ENCODE data around the gene EIF2B4. TPM values are rescaled to one million over a fixed set of nuclear protein-coding genes. Genes with fewer than 3 reads are reported as not detected.
A peak's percentile ranks its signal among the peaks of the same experiment; 100 is the strongest.

The EIF2B4 gene
- total and polyA plus RNA-seq, 2 of the 13 experiments (the other 11 are each of a cell fraction or from before 2014, with no cell fraction given): 91.5 to 96.4 TPM

DNA sequence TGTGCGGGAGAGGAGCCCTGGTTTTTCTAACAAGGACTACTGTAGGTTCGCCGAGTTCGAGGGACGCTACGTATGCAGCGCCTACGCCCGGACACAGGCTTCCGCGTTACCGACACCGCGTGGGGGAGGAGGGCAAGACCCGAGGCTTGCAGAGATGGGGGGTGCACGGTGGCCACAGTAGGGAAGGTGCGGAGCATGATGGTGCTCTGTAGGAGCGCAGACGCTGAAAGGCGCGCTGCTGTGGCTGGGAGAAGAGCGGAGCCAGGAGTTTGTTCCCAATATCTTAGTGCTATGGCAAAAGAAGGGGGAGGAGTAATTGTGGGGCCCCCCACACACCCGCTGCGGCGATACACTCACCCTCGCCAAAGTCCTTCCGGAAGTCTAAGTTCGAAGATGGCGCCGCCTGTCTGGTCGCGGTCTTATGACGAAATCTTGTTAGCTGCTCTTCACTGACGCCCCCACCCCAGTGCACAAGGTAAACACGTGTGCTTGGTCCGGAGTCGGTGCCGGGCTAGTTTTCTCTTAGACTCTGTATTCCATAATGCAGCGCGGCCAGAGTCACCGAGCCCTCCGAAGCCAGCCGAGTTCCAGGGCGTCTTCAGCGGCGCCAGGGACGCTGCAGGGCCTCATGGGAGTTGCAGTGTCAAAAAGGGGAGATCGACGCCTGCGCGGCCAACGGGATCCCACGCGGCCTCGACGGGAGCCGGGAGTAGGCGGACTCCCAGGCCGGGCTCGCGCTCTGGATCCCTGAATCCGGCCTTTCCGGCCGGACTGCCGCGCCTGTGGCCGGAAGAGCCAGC lies 13.6 kb downstream of the EIF2B4 start, which contains the start of gene GTF3C2 (continued):
- TF ChIP-seq, protein P1, sequence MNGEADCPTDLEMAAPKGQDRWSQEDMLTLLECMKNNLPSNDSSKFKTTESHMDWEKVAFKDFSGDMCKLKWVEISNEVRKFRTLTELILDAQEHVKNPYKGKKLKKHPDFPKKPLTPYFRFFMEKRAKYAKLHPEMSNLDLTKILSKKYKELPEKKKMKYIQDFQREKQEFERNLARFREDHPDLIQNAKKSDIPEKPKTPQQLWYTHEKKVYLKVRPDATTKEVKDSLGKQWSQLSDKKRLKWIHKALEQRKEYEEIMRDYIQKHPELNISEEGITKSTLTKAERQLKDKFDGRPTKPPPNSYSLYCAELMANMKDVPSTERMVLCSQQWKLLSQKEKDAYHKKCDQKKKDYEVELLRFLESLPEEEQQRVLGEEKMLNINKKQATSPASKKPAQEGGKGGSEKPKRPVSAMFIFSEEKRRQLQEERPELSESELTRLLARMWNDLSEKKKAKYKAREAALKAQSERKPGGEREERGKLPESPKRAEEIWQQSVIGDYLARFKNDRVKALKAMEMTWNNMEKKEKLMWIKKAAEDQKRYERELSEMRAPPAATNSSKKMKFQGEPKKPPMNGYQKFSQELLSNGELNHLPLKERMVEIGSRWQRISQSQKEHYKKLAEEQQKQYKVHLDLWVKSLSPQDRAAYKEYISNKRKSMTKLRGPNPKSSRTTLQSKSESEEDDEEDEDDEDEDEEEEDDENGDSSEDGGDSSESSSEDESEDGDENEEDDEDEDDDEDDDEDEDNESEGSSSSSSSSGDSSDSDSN (CRISPR knock-in tag; IDR thresholded peaks at IDR 0.05): peak; percentile 99
- TF ChIP-seq, protein P2, sequence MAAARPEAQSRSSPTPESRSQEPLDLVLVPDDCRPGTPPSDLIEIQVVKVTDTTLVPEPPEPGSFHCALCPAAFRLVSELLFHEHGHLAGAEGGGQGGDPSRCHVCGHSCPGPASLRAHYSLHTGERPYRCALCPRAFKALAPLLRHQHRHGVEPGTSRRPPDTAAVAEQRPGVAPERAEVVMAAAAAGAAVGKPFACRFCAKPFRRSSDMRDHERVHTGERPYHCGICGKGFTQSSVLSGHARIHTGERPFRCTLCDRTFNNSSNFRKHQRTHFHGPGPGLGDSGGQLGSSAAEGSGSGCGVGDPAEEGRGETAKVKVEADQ (CRISPR knock-in tag; IDR thresholded peaks at IDR 0.05; ENCODE audit: borderline replicate concordance): no peak
- TF ChIP-seq THYN1 (CRISPR knock-in tag; IDR thresholded peaks at IDR 0.05; ENCODE audit: borderline replicate concordance, low read depth) (no peak), TSC22D2 (CRISPR knock-in tag; IDR thresholded peaks at IDR 0.05; ENCODE audit: borderline replicate concordance) (no peak; the same call in 1 of the 2 replicates), KMT2A (CRISPR knock-in tag; IDR thresholded peaks at IDR 0.05) (peak; percentile 64), ARHGAP35 (CRISPR knock-in tag; IDR thresholded peaks at IDR 0.05; ENCODE audit: borderline replicate concordance) (peak; percentile 32; the same call in 1 of the 2 replicates), ZNF33A (CRISPR knock-in tag; IDR thresholded peaks at IDR 0.05; ENCODE audit: borderline replicate concordance) (peak; percentile 48; the same call in 1 of the 2 replicates), ARID2 (CRISPR knock-in tag; IDR thresholded peaks at IDR 0.05; ENCODE audit: borderline replicate concordance) (peak; percentile 75; the same call in 1 of the 2 replicates), NFIC (IDR thresholded peaks at IDR 0.05; ENCODE audit: low read length) (peak; percentile 55; the same call in 1 of the 2 replicates), SNAI1 (CRISPR knock-in tag; IDR thresholded peaks at IDR 0.05; ENCODE audit: borderline replicate concordance) (no peak), ZNF180 (CRISPR knock-in tag; IDR thresholded peaks at IDR 0.05; ENCODE audit: borderline replicate concordance, low read depth) (no peak), ZFP1 (CRISPR knock-in tag; IDR thresholded peaks at IDR 0.05) (peak; percentile 62; the same call in 1 of the 2 replicates), FOSL1 (CRISPR knock-in tag; IDR thresholded peaks at IDR 0.05; ENCODE audit: borderline replicate concordance) (0 out of 2 replicates have a peak, but pooled peaks have one; percentile 8), ZNF776 (CRISPR knock-in tag; IDR thresholded peaks at IDR 0.05) (peak; percentile 40), ZSCAN20 (CRISPR knock-in tag; IDR thresholded peaks at IDR 0.05; ENCODE audit: borderline replicate concordance) (no peak), RFXAP (CRISPR knock-in tag; IDR thresholded peaks at IDR 0.05; ENCODE audit: borderline replicate concordance) (peak; percentile 67), ZNF790 (CRISPR knock-in tag; IDR thresholded peaks at IDR 0.05; ENCODE audit: borderline replicate concordance) (peak; percentile 90), FOSL2 (CRISPR knock-in tag; IDR thresholded peaks at IDR 0.05) (peak; percentile 47), PRPF4 (IDR thresholded peaks at IDR 0.05; ENCODE audit: low read depth, low read length, poor library complexity, severe bottlenecking) (no peak)
- TF ChIP-seq, protein P3, sequence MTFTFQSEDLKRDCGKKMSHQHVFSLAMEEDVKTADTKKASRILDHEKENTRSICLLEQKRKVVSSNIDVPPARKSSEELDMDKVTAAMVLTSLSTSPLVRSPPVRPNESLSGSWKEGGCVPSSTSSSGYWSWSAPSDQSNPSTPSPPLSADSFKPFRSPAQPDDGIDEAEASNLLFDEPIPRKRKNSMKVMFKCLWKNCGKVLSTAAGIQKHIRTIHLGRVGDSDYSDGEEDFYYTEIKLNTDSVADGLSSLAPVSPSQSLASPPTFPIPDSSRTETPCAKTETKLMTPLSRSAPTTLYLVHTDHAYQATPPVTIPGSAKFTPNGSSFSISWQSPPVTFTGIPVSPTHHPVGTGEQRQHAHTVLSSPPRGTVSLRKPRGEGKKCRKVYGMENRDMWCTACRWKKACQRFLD (CRISPR knock-in tag; IDR thresholded peaks at IDR 0.05; ENCODE audit: borderline replicate concordance): peak; percentile 88; the same call in 1 of the 2 replicates
- TF ChIP-seq, protein P4, sequence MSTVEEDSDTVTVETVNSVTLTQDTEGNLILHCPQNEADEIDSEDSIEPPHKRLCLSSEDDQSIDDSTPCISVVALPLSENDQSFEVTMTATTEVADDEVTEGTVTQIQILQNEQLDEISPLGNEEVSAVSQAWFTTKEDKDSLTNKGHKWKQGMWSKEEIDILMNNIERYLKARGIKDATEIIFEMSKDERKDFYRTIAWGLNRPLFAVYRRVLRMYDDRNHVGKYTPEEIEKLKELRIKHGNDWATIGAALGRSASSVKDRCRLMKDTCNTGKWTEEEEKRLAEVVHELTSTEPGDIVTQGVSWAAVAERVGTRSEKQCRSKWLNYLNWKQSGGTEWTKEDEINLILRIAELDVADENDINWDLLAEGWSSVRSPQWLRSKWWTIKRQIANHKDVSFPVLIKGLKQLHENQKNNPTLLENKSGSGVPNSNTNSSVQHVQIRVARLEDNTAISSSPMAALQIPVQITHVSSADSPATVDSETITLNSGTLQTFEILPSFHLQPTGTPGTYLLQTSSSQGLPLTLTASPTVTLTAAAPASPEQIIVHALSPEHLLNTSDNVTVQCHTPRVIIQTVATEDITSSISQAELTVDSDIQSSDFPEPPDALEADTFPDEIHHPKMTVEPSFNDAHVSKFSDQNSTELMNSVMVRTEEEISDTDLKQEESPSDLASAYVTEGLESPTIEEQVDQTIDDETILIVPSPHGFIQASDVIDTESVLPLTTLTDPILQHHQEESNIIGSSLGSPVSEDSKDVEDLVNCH (CRISPR knock-in tag; IDR thresholded peaks at IDR 0.05): 0 out of 2 replicates have a peak, but pooled peaks have one; percentile 51
